HCT116 (cell line): ENCODE measurements around the gene CERCAM. TPM values are rescaled to one million over a fixed set of nuclear protein-coding genes. Genes with fewer than 3 reads are reported as not detected.

Experiments
- ATAC-seq: fragments of 200-7000 bp; cut with Tn5 transposase; 2 replicates; pipeline ENCODE4 v1.9.1; 2020; ENCODE audit warnings: mild to moderate bottlenecking, moderate library complexity
- BruUV-seq: library from RNA; stranded (reverse); fragments of 400-500 nt; replicated peaks from 2 replicates; lab custom pipeline; 2021; lab: Mats Ljungman, UMichigan
- CTCF ChIA-PET: fragments of 300-600 bp; sonication (Branson Sonifier 250); formaldehyde crosslinking; loops from one replicate; lab custom pipeline; 2021; ENCODE audit warnings: antibody characterized with exemption; lab: Charles Lee
- POLR2A ChIA-PET: fragments of 300-600, 350-600 bp; sonication (Branson Sonifier 250); formaldehyde crosslinking; loops from one replicate; lab custom pipeline; 2021; ENCODE audit warnings: antibody characterized with exemption; lab: Charles Lee
- RAD21 ChIA-PET, 2 experiments: fragments of 300-600 bp; sonication (Branson Sonifier 250); formaldehyde crosslinking; loops; one replicate each; lab custom pipeline; 2023; ENCODE audit warnings: low total read pairs in 2 of 2; ENCODE audit not compliant: uncharacterized antibody in 2 of 2, unreplicated experiment in 2 of 2, low non-redundant PET in 1 of 2; lab: Charles Lee
- DNase-seq: peaks from one replicate; pipeline ENCODE4 v3.0.0-alpha.2; 2010; ENCODE audit warnings: low read depth, low spot score
- H2AFZ ChIP-seq: fragments of 200-600 bp; shearing (Covaris generic), sonication (generic); 2 replicates; pipeline ENCODE4 v1.6.1; 2017; ENCODE audit warnings: low read depth, mixed run types, mixed read lengths, antibody characterized with exemption, low read length; ENCODE audit not compliant: poor library complexity, severe bottlenecking
- H3K27ac ChIP-seq: 2 replicates; pipeline ENCODE4 v1.5.1; 2012; ENCODE audit warnings: low read depth, low read length
- H3K27me3 ChIP-seq: fragments of 200-600 bp; sonication (generic); 2 replicates; pipeline ENCODE4 v1.6.1; 2016; ENCODE audit warnings: mixed run types, low read length, mixed read lengths; ENCODE audit not compliant: insufficient read depth
- H3K36me3 ChIP-seq, 2 experiments: fragments of 200-500 bp in 1 of 2; fragments of 200-600 bp in 1 of 2; sonication (Bioruptor generic) in 1 of 2; sonication (generic) in 1 of 2; 2 replicates each; pipeline versions ENCODE4 v1.5.1 to v1.6.1; 2014 to 2016; ENCODE audit warnings: low read length in 2 of 2, inconsistent platforms in 1 of 2, mixed read lengths in 1 of 2, mixed run types in 1 of 2; ENCODE audit not compliant: insufficient read depth in 2 of 2, control insufficient read depth in 1 of 2
- H3K4me1 ChIP-seq, 2 experiments: fragments of 200-600 bp in 1 of 2; sonication (generic) in 1 of 2; 2 replicates each; pipeline versions ENCODE4 v1.5.1 to v1.6.1; 2012 to 2017; ENCODE audit warnings: low read length in 2 of 2, inconsistent platforms in 1 of 2, mild to moderate bottlenecking in 1 of 2, mixed read lengths in 1 of 2, mixed run types in 1 of 2, moderate library complexity in 1 of 2; ENCODE audit not compliant: insufficient read depth in 2 of 2, control insufficient read depth in 1 of 2
- H3K4me2 ChIP-seq: fragments of 200-600 bp; sonication (generic); 2 replicates; pipeline ENCODE4 v1.6.1; 2017; ENCODE audit warnings: mixed run types, low read length, mixed read lengths
- H3K4me3 ChIP-seq, 2 experiments: fragments of 200-600 bp in 1 of 2; sonication (generic) in 1 of 2; replicated peaks in 1 of 2; 2 replicates each; pipeline ENCODE4 v1.5.1; 2011 to 2016; ENCODE audit warnings: low read length in 2 of 2, control low read depth in 1 of 2, low read depth in 1 of 2, mild to moderate bottlenecking in 1 of 2, mixed read lengths in 1 of 2, mixed run types in 1 of 2
- H3K79me2 ChIP-seq: fragments of 200-600 bp; sonication (generic); 2 replicates; pipeline ENCODE4 v1.6.1; 2017; ENCODE audit warnings: mild to moderate bottlenecking, mixed run types, low read length, moderate library complexity, mixed read lengths; ENCODE audit not compliant: insufficient read depth
- H3K9ac ChIP-seq: fragments of 200-600 bp; sonication (generic); 2 replicates; pipeline ENCODE4 v1.6.1; 2016; ENCODE audit warnings: low read length, mixed read lengths
- H3K9me2 ChIP-seq: fragments of 200-600 bp; sonication (generic), shearing (Covaris generic); 2 replicates; pipeline ENCODE4 v1.6.1; 2017; ENCODE audit warnings: mixed run types, mild to moderate bottlenecking, moderate library complexity; ENCODE audit not compliant: insufficient read depth
- H3K9me3 ChIP-seq, 2 experiments: fragments of 200-500 bp in 1 of 2; fragments of 200-600 bp in 1 of 2; sonication (Bioruptor generic) in 1 of 2; sonication (generic) in 1 of 2; 2 replicates each; pipeline ENCODE4 v1.6.1; 2014 to 2017; ENCODE audit warnings: low read length in 2 of 2, mixed read lengths in 2 of 2, inconsistent platforms in 1 of 2, low read depth in 1 of 2, mild to moderate bottlenecking in 1 of 2, mixed run types in 1 of 2, moderate library complexity in 1 of 2; ENCODE audit not compliant: control insufficient read depth in 1 of 2, insufficient read depth in 1 of 2
- H4K20me1 ChIP-seq: fragments of 200-600 bp; sonication (generic), shearing (Covaris generic); 2 replicates; pipeline ENCODE4 v1.6.1; 2017; ENCODE audit warnings: mixed run types, mild to moderate bottlenecking, moderate library complexity; ENCODE audit not compliant: insufficient read depth
- ATF3 ChIP-seq: IDR thresholded peaks from 2 replicates; pipeline ENCODE4 v1.6.1; 2012
- CBX3 ChIP-seq: IDR thresholded peaks from 2 replicates; pipeline ENCODE4 v1.6.1; 2012; ENCODE audit warnings: low read depth
- CEBPB ChIP-seq: IDR thresholded peaks from 2 replicates; pipeline ENCODE4 v1.6.1; 2012; ENCODE audit warnings: low read depth
- CTCF ChIP-seq, 3 experiments: fragments of 200-600 bp in 1 of 3; sonication (generic) in 1 of 3; IDR thresholded peaks in 2 of 3; conservative IDR thresholded peaks in 1 of 3; 2 replicates each; pipeline ENCODE4 v1.5.1; 2012 to 2017; ENCODE audit warnings: low read depth in 2 of 3, low read length in 2 of 3, antibody characterized with exemption in 1 of 3, borderline replicate concordance in 1 of 3, control low read depth in 1 of 3, mild to moderate bottlenecking in 1 of 3, mixed read lengths in 1 of 3, mixed run types in 1 of 3, moderate library complexity in 1 of 3; ENCODE audit not compliant: insufficient read depth in 1 of 3
- EGR1 ChIP-seq: IDR thresholded peaks from 2 replicates; pipeline ENCODE4 v1.6.1; 2012; ENCODE audit warnings: low read depth
- ELF1 ChIP-seq: IDR thresholded peaks from 2 replicates; pipeline ENCODE4 v1.6.1; 2012; ENCODE audit warnings: low read depth, borderline replicate concordance
- EZH2 ChIP-seq: fragments of 200-600 bp; sonication (generic); IDR thresholded peaks from 2 replicates; pipeline ENCODE4 v1.6.1; 2017; ENCODE audit warnings: antibody characterized with exemption, mixed run types
- EZH2phosphoT487 ChIP-seq: fragments of 200-600 bp; IDR thresholded peaks from 2 replicates; pipeline ENCODE4 v1.6.1; 2018; ENCODE audit warnings: antibody characterized with exemption, borderline replicate concordance
- JUND ChIP-seq: IDR thresholded peaks from 2 replicates; pipeline ENCODE4 v1.6.1; 2012
- MAX ChIP-seq: IDR thresholded peaks from 2 replicates; pipeline ENCODE4 v1.6.1; 2012
- POLR2AphosphoS5 ChIP-seq: IDR thresholded peaks from 2 replicates; pipeline ENCODE4 v1.6.1; 2011; ENCODE audit warnings: mild to moderate bottlenecking, low read depth, low read length, moderate library complexity
- RAD21 ChIP-seq: IDR thresholded peaks from 2 replicates; pipeline ENCODE4 v1.6.1; 2012; ENCODE audit warnings: low read depth, mild to moderate bottlenecking
- REST ChIP-seq: IDR thresholded peaks from 2 replicates; pipeline ENCODE4 v1.6.1; 2012; ENCODE audit warnings: low read depth
- SIN3A ChIP-seq: IDR thresholded peaks from 2 replicates; pipeline ENCODE4 v1.6.1; 2012; ENCODE audit warnings: low read depth
- SP1 ChIP-seq: IDR thresholded peaks from 2 replicates; pipeline ENCODE4 v1.6.1; 2012; ENCODE audit warnings: low read depth
- TCF7L2 ChIP-seq: IDR thresholded peaks from 2 replicates; pipeline ENCODE4 v1.7.0; 2011; ENCODE audit warnings: borderline replicate concordance, inconsistent platforms; ENCODE audit not compliant: insufficient read depth, insufficient read length; ENCODE audit errors: extremely low read depth
- YY1 ChIP-seq: IDR thresholded peaks from 2 replicates; pipeline ENCODE4 v1.6.1; 2011; ENCODE audit warnings: low read length, low read depth, moderate library complexity, mild to moderate bottlenecking; ENCODE audit not compliant: insufficient replicate concordance; ENCODE audit errors: extremely low read depth
- ZBTB33 ChIP-seq: IDR thresholded peaks from 2 replicates; pipeline ENCODE4 v1.6.1; 2011; ENCODE audit warnings: mild to moderate bottlenecking, low read length, moderate library complexity; ENCODE audit not compliant: insufficient replicate concordance; ENCODE audit errors: extremely low read depth
- ZFX ChIP-seq: fragments of 450-650 bp; IDR thresholded peaks from 2 replicates; pipeline ENCODE4 v1.6.1; 2017
- ZNF274 ChIP-seq: fragments of 200-500 bp; sonication (Bioruptor generic); IDR thresholded peaks from 2 replicates; pipeline ENCODE4 v1.6.1; 2014; ENCODE audit warnings: mild to moderate bottlenecking, low read depth, low read length, inconsistent platforms
- intact Hi-C: fragments of 100-400 bp; cut with micrococcal nuclease; formaldehyde crosslinking; loops from 2 replicates; pipeline ENCODE4 v1.10.0; 2022
- total RNA-seq: library from RNA; stranded (reverse); gene quantifications from one replicate; pipeline ENCODE4 v1.2.1, GENCODE V29; 2021; ENCODE audit not compliant: unreplicated experiment

The CERCAM gene
- total RNA-seq, 1 experiment from 2014 or later = 27.0 TPM

GRCh38 chr9:128390150-128390812 lies 30.4 kb upstream of the CERCAM start:
- Histone ChIP-seq H3K9ac (no peak overlapping the region), H3K9me2 (no peaks in the 10 kb centered on the region), H3K9me3 (no peaks in the 10 kb centered on the region), H3K4me2 (no peak overlapping the region), H3K4me1 (peaks cover 0 to 13% of the 10 kb centered on the region in 2 experiments; a peak in 2 of 4 replicates), H4K20me1 (no peaks in the 10 kb centered on the region), H3K4me3 (no peak overlapping the region), H3K36me3 (peaks cover 7 to 10% of the 10 kb centered on the region in 2 experiments; a peak in 3 of 4 replicates), H3K27ac (no peak overlapping the region), H2AFZ (no peak overlapping the region), H3K27me3 (no peaks in the 10 kb centered on the region), H3K79me2 (no peaks in the 10 kb centered on the region)
- intact Hi-C loops = no loop called here
- ChIA-PET CTCF (no interaction called here), POLR2A (no interaction called here), RAD21 (no interaction called here)
- BruUV-seq = TSS peak; percentile 28
- TF ChIP-seq REST (no peak), ZFX (no peak), CEBPB (no peak), EZH2phosphoT487 (no peak), CBX3 (no peak), EGR1 (no peak), TCF7L2 (no peak), ELF1 (no peak), EZH2 (no peak), ATF3 (no peak), JUND (no peak), YY1 (no peak), SP1 (no peak), POLR2AphosphoS5 (no peak), SIN3A (no peak), CTCF (IDR thresholded peaks at IDR 0.05 in 2 of 3, conservative IDR thresholded peaks at IDR 0.05 in 1 of 3; ENCODE audit: borderline replicate concordance in 1 of 3, insufficient read depth in 1 of 3, low read depth in 2 of 3, low read length in 2 of 3) (no peak), MAX (no peak), ZBTB33 (no peak), RAD21 (no peak), ZNF274 (no peak)
- DNase-seq = no peak
- ATAC-seq = no peak
